Sigmoid colon (tissue), 7 donors: ENCODE data around the gene FRAT1. TPM values are rescaled to one million over a fixed set of nuclear protein-coding genes. Genes with fewer than 3 reads are reported as not detected.

ENCODE experiments used
- DNase-seq: peaks from one replicate; pipeline ENCODE4 v3.0.0-alpha.2; 2019
- H3K27ac ChIP-seq, 4 donors: fragments of 200-600 bp; sonication (generic); one replicate each; pipeline ENCODE4 v1.5.1; 2016 to 2019; ENCODE audit warnings: mild to moderate bottlenecking in 1 of 4
- H3K27me3 ChIP-seq, 3 donors: fragments of 200-600 bp; sonication (generic); one replicate each; pipeline ENCODE4 v1.5.1; 2019; ENCODE audit warnings: mild to moderate bottlenecking in 1 of 3
- H3K36me3 ChIP-seq, 4 donors: fragments of 200-600 bp; sonication (generic); one replicate each; pipeline ENCODE4 v1.5.1; 2016 to 2019
- H3K4me1 ChIP-seq, 4 donors: fragments of 200-600 bp; sonication (generic); one replicate each; pipeline ENCODE4 v1.5.1; 2017 to 2019
- H3K4me3 ChIP-seq, 4 donors: fragments of 200-600 bp; sonication (generic); one replicate each; pipeline ENCODE4 v1.5.1; 2017 to 2019; ENCODE audit warnings: mild to moderate bottlenecking in 2 of 4, moderate library complexity in 1 of 4
- H3K9me3 ChIP-seq, 4 donors: fragments of 200-600 bp in 3 of 4; sonication (generic) in 3 of 4; one replicate each; pipeline versions ENCODE4 v1.5.1 to v1.6.1; 2013 to 2019
- EP300 ChIP-seq, 4 donors: sonication (generic); formaldehyde crosslinking; IDR thresholded peaks; one replicate each; pipeline ENCODE4 v1.6.1; 2017; ENCODE audit warnings: antibody characterized with exemption in 4 of 4
- POLR2A ChIP-seq, 2 donors: fragments of 450-650 bp; IDR thresholded peaks; one replicate each; pipeline ENCODE4 v1.6.1; 2016; ENCODE audit warnings: antibody characterized with exemption in 2 of 2, mild to moderate bottlenecking in 2 of 2, moderate library complexity in 2 of 2
- POLR2AphosphoS5 ChIP-seq, 4 donors: sonication (generic); formaldehyde crosslinking; IDR thresholded peaks; one replicate each; pipeline ENCODE4 v1.6.1; 2017; ENCODE audit warnings: antibody characterized with exemption in 4 of 4
- WGBS, 2 donors: extraction: QIAGEN DNeasy Blood & Tissue Kit; methylation state at CpG; one replicate each; pipeline ENCODE4 v1.1.7; 2013; 5-methylcytosine and 5-hydroxymethylcytosine counted together
- intact Hi-C: fragments of 100-400 bp; cut with DNase I; formaldehyde crosslinking; loops from one replicate; pipeline ENCODE4 v1.15.1; 2023
- polyA plus RNA-seq, 3 donors: library from polyadenylated mRNA; stranded (reverse); fragments of 200-250 nt; gene quantifications; one replicate each; pipeline ENCODE4 v1.2.3, GENCODE V29; 2013
- total RNA-seq, 4 donors: library from RNA; depleted of rRNA; stranded (reverse); fragments of >200 nt; gene quantifications; one replicate each; pipeline ENCODE4 v1.1.0, GENCODE V29; 2016
- TF ChIP-seq, protein P1 (sequence below), 4 experiments: fragments of 450-650 bp in 3 of 4; fragments of 200-600 bp in 1 of 4; IDR thresholded peaks; one replicate each; pipeline ENCODE4 v1.5.1; 2016 to 2019; ENCODE audit warnings: antibody characterized with exemption in 4 of 4, mild to moderate bottlenecking in 3 of 4, moderate library complexity in 2 of 4
- donor health status: healthy with polysubstance abuse.
- donor health status: Bipolar disorder and iron deficiency.
- donor health status: healthy.

FRAT1 gene
- total and polyA plus RNA-seq, 7 donors: 2.8 to 7.1 (median 5.0) TPM

DNA sequence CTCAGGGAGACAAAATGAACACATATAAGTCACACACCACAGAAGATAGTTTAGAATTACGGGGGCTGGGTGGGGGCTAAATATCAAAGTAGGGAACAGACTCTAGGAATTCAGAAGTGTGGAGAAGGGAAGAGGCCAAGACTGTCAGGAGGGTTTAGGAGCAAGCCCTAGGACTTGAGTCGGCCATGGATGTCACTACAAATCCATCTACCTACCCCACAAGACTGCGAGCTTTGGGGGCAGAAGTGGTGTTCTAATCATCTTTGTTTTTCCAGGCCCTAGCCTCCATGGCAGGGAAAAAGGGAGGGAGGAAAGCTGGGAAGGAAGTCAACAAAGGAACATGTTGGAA lies 20.9 kb upstream of the FRAT1 start:
- no peak for DNase-seq
- no peak overlapping the region for H3K4me3 ChIP-seq
- H3K27me3 ChIP-seq: no peaks in the 10 kb centered on the region
- H3K4me1 ChIP-seq: no peaks in the 10 kb centered on the region
- WGBS, 2 donors: 86% methylated on average over 3 of the region's 3 CpGs
- H3K9me3 ChIP-seq: no peaks in the 10 kb centered on the region
- intact Hi-C loops: no loop called here
- no peak overlapping the region for H3K27ac ChIP-seq
- no peaks in the 10 kb centered on the region for H3K36me3 ChIP-seq
- TF ChIP-seq POLR2A (IDR thresholded peaks at IDR 0.05) (no peak), EP300 (IDR thresholded peaks at IDR 0.05) (no peak), POLR2AphosphoS5 (IDR thresholded peaks at IDR 0.05) (no peak)
- TF ChIP-seq, protein P1, sequence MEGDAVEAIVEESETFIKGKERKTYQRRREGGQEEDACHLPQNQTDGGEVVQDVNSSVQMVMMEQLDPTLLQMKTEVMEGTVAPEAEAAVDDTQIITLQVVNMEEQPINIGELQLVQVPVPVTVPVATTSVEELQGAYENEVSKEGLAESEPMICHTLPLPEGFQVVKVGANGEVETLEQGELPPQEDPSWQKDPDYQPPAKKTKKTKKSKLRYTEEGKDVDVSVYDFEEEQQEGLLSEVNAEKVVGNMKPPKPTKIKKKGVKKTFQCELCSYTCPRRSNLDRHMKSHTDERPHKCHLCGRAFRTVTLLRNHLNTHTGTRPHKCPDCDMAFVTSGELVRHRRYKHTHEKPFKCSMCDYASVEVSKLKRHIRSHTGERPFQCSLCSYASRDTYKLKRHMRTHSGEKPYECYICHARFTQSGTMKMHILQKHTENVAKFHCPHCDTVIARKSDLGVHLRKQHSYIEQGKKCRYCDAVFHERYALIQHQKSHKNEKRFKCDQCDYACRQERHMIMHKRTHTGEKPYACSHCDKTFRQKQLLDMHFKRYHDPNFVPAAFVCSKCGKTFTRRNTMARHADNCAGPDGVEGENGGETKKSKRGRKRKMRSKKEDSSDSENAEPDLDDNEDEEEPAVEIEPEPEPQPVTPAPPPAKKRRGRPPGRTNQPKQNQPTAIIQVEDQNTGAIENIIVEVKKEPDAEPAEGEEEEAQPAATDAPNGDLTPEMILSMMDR (IDR thresholded peaks at IDR 0.05): no peak

GRCh38 chr10:97300980-97301379 lies 18.1 kb upstream of the FRAT1 start:
- WGBS, 2 donors: 93 to 97% methylated on average over 3 of the region's 3 CpGs
- no peaks in the 10 kb centered on the region for H3K36me3 ChIP-seq
- intact Hi-C loops: no loop called here
- H3K9me3 ChIP-seq: no peaks in the 10 kb centered on the region
- no peak overlapping the region for H3K4me3 ChIP-seq
- TF ChIP-seq, protein P1 (IDR thresholded peaks at IDR 0.05): no peak
- no peak for TF ChIP-seq EP300 (IDR thresholded peaks at IDR 0.05)
- TF ChIP-seq POLR2A (IDR thresholded peaks at IDR 0.05): no peak
- no peaks in the 10 kb centered on the region for H3K4me1 ChIP-seq
- no peak for DNase-seq
- H3K27me3 ChIP-seq: no peaks in the 10 kb centered on the region
- H3K27ac ChIP-seq: no peak overlapping the region

DNA sequence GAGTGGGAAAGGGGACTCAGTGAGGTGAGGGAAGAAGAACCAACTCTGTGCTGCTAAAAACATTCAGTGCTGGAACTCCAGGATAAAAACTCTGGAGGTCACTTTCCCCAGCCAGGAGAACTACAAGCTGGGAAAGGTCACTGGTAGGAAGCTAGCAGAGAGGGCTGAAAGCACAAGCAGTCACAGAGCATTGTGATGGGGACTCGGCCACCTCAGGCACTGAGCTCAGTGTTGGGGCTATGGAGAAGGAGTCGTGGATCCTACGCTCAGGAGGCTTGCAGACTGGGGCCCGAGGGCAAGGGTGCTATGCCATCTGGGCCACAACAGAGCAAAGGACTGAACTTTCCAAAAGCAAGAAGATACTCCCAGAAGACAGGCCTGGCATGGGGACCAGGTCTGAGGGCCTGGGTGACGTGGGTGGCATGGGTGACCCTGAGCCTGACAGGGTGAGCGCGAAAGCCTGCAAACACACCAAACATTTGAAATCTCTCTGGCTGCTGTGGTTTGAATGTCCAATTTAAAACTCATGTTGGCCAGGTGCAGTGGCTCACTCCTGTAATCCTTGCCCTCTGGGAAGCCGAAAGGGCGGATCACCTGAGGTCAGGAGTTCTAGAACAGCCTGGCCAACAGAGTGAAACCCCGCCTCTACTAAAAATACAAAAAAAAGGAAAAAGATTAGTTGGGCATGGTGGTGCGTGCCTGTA lies 16.8 kb upstream of the FRAT1 start:
- Histone ChIP-seq H3K27me3 (no peaks in the 10 kb centered on the region), H3K4me3 (no peak overlapping the region), H3K4me1 (no peaks in the 10 kb centered on the region), H3K27ac (no peak overlapping the region), H3K36me3 (no peaks in the 10 kb centered on the region), H3K9me3 (no peaks in the 10 kb centered on the region)
- DNase-seq: no peak
- intact Hi-C loops: no loop called here
- TF ChIP-seq EP300 (IDR thresholded peaks at IDR 0.05) (no peak), POLR2A (IDR thresholded peaks at IDR 0.05) (no peak)
- TF ChIP-seq, protein P1 (IDR thresholded peaks at IDR 0.05): no peak
- WGBS, 2 donors: 94 to 95% methylated on average over 11 of the region's 11 CpGs

DNA sequence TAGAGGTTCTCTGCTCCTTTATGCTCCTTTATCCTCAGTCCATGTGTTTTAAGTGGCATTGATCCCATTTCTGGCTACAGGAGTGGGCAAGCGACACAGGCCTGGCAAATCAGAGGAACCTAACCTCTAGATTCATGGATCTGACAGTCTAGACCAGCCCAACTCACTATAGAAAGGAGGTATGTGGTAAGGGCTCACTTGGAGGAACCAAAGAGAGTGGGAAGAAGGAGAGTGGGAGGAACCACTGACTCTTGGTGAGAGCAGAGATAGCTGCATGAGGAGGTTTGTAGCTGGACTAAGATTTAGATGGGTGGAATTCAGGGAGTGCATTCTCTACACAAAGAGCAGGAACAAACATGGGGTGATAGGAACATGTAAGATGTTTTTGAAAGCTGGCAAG lies 11.6 kb upstream of the FRAT1 start:
- Histone ChIP-seq H3K9me3 (no peaks in the 10 kb centered on the region), H3K27me3 (no peaks in the 10 kb centered on the region), H3K4me3 (no peak overlapping the region), H3K27ac (no peak overlapping the region), H3K4me1 (no peaks in the 10 kb centered on the region), H3K36me3 (no peaks in the 10 kb centered on the region)
- intact Hi-C loops: no loop called here
- no peak for DNase-seq
- WGBS, 2 donors: 56 to 94% methylated on average over 1 of the region's 1 CpG
- TF ChIP-seq, protein P1 (IDR thresholded peaks at IDR 0.05): no peak
- no peak for TF ChIP-seq POLR2AphosphoS5 (IDR thresholded peaks at IDR 0.05)
- TF ChIP-seq POLR2A (IDR thresholded peaks at IDR 0.05): no peak
- no peak for TF ChIP-seq EP300 (IDR thresholded peaks at IDR 0.05)
